Stimulated activated CD4-positive, alpha-beta T cell treated with anti-CD3 and anti-CD28 coated beads, Interleukin-1b, Interleukin-23, amount 100 ng/mL, for 48 hours (primary cell): ENCODE results near the gene ROBO1.
"Not testable (repeated sequence)": the region's sequence is repeated elsewhere in the genome, so short reads cannot be mapped to it uniquely, and the experiment has no call there.

Experiments used
- DNase-seq: peaks from one replicate; pipeline ENCODE4 v3.0.0-alpha.2; 2020

ROBO1 gene

DNA sequence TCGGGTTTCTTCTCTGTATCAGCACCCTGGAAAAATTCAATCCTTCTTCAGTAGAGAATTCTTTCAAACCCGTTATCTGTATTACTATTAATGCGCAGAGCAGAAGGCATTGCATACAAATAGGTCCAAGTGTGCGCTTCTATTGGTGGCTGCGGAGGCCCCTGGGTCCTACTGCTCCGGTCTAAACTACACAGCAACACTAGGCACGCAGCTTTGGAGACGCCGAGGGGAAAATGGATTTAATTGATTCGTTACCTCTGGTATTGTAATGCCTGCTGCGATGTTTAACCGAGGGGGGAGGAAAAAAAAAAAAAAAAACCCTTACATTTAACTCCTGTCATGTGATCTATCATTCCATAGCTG, at the start of gene ROBO1:
ROBO1 (minus strand) TSS at position 94 of the 363 bp plus-strand sequence.
- no peak for DNase-seq

DNA sequence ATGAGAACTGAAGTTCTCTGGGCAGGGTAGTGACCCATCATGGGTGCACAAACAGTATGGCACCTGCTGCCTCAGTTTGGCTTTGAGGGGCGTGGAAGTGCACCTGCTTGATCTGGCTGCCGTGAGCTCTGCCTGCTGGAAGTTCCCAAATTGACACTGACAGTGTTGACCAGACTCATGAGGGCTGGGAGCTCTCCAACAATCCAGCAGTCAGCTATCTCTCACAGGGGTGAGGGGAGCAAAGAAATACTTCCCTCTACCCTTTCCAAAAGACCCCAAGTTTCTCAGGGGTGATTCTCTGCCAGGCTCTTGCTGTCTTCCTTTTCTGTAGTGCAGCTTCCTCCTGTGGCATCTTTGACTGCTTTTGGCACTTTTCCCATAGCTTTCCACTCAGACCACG, 49.4 kb upstream of the ROBO1 start:
- DNase-seq = no peak

DNA sequence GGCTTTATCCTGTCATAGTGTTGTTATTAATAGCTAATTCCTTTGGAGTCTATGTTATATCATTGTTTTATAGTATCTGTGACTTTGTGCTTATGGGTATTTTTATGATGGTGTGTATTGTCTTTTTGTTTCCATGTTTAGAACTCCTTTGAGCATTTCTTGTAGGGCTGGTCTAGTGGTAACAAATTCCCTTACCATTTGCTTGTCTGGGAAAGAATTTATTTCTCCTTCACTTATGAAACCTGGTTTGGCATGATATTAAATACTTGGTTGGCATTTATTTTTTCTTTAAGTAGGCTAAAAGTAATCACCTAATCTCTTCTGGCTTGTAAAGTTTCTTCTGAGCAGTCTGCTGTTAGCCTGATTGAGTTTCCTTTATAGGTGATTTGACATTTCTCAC, 47.7 kb upstream of the ROBO1 start:
- no peak for DNase-seq

DNA sequence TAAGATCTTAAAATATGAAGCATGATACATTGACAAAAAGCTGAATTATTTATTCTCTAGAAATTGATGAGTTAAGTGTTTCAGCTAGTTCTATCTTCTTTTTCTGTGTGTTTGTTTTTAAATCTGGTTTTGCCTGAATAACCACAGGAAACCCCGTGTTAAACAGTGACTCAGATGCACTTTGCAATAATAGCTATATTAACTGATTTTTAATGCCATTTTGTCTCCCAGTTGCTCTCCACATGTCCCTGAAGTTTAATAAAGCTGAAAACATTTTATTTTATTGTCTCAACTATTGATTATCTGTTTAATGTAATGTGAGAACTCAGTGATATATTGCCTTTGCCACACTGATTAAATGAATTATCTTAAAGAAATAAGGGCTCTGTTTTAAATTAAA, 42.8 kb upstream of the ROBO1 start:
- DNase-seq = no peak

DNA sequence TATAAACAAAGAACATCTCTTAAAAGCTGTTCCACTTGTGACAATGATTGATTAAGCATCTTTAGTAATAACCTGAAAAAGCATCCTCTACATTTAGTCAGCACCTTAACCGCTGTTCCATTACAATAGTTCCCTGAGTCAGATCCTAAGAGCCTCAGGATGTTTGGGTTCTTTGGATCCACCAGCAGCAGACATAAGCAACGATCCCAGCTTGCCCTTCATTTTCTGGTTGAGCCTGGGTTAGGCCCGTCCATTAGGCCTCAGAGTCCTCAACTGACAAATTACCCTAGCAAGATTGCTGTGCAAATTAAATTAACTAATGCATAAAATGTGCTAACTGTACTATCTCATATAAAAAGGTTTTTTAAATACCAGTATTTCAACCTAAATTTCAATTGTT, 42.3 kb upstream of the ROBO1 start:
- no peak for DNase-seq

DNA sequence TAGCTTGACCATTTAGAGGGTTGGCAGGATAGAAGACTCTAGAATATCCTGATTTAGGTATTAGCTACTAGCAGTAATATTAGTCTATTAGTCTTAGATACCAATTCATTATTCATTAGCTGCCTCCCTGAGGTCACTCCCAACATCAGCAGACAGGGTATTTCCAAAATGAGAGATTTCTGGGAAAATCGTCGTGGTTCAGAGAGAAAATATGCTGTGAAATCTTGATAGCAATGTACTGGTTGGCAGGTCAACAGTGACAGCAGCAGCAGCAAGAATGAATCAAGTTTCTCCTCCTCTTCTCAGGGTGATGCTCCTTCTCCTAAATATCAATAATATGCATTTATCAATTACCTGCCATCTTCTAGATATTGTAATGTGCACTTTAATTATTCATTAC, 41.3 kb upstream of the ROBO1 start:
- no peak for DNase-seq

DNA sequence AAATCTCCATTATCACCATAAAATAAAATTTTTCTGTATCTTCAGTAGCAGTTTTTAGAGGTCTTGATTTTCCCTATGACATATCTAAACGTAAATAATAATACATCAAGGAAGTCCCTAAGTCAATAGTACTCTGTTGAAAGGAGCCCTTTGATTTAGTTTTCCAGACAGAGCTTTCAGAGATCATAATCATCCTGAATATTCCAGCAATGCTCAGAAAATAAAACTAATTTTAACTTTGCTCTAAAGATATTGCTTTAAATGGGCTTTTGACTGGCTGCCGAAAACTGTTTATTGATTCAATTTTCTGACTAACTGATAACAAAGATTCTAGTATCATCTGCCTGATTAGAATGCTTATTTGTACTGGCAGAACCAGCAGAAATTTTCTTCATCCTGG, 40.7 kb upstream of the ROBO1 start:
- DNase-seq = no peak

DNA sequence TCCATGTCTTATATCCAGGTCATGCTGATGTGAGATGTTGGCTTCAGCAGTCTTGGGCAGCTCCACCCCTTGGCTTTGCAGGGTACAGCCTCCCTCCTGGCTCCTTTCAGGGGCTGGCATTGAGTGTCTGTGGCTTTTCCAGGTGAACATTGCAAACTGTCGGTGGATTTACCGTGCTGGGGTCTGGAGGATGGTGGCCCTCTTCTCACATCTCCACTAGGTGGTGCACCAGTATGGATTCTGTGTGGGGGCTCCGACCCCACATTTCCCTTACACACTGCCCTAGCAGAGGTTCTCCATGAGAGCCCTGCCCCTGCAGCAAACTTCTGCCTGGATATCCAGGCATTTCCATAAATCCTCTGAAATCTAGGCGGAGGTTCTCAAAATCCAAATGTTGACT, 22.4 kb upstream of the ROBO1 start:
- DNase-seq = not testable (repeated sequence)

DNA sequence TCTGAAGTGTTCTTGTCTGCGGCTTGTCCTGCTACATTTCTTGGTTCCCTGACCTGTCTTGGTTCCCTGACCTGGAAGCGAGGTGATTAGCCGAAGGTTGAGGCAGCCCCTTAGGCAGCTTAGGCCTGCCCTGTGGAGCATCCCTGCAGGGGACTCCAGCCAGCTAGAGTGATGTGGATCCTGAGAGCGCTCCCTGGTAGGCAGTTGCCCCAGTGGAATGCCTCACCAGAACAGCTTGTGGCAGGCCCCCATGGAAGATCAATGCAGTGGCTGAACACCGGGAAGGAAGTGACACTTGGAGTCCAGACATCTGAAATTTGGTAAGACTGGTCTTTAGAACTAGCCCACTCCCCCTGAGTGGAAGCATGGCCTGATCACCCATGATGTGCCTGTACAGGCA, 5.5 kb upstream of the ROBO1 start:
- no peak for DNase-seq

DNA sequence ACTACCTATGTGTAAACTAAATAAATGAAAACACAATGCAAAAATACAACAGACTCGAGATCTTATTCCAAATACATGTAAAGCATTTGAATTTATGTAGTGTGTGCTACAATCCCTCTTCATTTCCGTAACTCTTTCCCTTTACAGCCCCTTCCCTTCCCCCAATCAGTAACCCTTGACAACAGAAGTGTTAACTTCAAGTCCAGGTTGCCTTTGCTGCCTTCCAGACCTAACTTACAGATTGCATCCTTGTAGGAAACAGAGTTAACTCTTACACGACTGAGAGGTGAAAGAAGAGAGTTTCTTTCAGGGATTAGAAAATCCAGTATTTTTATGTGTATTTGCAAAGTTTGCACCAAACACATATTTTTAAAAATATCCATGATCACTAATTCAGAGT, 1.4 kb upstream of the ROBO1 start:
- no peak for DNase-seq

DNA sequence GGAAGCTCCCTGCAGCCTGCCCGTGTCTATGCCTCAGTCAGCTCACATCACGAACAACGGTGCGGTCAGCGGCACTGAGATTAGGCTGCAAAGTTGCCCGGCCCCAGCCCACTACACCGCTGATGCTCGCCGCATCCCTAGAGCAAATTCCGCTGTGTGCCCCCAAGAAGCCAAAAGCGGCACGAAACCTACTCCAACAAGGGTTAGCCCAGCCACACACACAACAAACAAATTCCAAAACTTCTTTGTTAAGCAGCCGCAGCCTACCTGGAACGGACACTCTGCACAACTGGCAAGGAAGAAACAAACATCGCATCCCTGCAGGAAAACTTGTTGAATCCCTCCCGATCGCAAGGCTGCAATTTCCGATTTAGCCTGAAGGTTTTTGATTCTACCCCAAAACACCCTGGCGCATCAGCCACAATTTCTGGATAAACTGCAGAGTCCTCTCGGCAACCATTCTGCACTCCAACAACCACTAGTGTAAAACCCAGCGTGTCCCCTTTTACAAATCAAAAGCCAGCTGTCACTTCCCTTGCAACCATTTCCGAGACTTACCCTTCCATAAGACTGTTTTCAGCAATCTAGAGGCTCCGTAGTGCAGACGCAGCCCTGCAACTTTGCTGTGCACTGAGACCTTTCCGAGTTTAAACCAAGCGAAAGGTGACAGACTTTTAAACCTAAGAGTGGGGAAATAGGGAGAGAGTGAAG, 449 bp downstream of the ROBO1 start:
- no peak for DNase-seq

DNA sequence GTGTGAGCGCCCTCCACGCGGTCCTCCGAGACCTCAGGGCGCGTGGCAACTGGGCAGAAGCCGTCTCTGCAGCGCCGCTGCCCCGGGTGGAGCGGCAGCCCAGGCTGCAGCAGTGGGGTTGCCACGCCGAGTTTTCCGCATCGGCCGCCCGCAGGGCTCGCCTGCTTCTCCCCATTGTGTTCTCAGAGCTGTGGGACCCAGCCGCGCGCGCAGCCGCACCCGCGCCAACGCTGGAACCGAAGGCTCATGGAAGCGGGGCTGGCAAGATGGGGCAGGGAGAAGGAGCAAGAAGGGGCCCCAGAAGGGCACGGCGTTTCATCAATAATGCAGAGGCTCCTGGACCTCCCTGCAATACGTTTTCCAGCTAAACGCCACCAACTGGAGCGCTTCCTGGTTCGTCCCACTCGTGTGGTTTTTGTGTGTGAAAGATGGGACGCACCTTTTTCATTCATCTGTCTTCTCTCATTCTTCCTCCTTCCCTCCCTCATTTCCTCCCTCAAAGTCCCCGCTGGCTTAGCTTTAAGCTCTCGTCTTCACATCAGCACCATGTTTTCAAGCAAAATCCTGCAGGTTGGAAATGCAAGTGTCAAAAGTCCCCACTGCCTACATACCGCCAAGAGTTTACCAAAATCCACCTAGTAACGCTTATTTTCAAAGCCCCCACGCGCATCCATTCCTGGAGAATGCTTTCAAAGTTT, 1.2 kb downstream of the ROBO1 start:
- no peak for DNase-seq

DNA sequence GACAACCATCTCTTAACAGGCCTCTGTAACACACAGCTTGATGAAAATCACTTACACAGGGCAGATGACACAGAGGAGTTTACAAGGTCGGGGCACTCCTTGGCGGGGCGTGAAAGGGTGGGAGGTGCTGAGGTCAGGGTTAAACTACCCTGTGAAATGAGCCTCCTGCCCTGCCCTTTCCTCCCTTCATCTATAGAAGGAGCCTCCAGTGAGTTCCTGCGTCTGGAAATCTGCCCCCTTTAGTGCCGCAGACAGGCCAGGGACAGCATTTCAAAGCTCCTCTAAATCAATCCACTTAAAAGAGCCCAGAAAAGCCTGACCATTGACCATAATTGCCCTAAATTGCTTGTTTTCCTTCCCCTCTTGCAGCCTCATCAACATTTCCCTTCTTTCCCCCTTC, 1.9 kb downstream of the ROBO1 start:
- DNase-seq = no peak

DNA sequence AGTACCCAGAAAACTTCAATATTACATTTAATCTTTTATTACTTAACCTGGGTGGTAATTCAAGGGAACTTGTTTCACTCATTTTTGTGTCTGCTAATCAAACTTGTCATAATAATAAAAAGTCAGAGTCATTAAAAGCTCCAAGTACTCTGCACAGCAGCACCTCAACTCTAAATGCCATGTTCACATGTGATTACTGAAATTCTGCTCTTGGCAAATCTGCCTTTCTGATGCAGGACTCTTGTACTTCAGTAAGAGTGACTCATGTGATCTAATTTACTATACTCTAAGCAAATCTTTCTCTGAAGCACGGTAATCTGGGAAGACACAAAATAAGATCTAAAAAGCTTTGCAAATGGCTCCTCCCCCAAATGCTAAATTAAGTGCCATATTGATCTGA, 6.4 kb downstream of the ROBO1 start:
- DNase-seq = no peak

DNA sequence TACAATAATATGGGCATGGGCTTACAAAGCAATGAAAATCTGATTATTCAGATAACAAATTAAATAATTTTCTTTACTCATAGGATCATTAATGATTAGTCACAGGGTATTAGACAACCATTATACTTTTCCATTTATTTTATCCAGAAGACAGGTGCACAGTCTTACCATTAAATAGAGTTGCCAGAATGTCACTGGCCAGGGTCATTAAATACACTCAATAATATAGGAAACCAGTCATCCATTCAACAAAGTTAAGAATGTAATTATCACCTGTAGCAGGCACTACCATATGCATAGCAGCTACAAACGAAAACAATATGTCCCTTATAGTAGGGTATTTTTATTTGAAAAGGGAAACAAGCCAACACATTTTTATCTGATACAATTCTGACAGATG, 16.1 kb downstream of the ROBO1 start:
- DNase-seq = no peak

DNA sequence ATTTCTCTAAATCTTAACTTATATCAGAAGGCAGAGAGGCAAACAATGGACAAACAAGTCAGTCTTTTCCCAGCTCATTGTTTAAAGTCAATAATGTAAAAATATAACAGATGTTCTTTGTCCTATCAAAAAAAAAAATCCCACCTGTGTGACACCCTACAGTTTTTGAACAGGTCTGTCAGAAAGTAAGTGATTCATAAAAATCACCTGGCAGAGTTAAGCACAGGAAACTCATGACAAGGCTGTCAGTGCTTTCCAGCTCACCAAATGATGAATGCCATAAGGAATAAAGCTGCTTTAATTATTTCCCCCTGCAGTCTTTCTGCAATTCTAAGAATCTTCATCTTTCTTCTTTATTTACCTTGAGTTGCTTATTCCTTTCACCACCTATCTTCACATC, 30.3 kb downstream of the ROBO1 start:
- no peak for DNase-seq

DNA sequence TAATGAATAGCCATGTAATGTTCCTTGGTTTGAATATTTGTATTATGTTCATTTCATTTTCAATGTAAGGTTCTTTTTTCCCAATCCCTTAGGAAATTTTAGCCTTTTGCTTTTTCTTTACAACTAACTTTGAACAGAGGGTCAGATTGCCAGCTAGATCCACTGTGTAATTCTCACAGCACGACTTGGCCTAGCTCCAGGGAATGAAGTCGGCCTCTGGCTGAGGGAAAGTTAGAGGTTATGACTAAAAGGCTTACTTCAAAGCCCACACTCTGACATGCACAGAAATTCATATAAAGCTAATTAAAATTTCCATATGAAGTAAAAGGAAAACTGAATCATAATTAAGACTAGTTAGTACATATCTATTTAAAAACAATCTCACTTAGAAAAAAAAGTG, 38.7 kb downstream of the ROBO1 start:
- no peak for DNase-seq

DNA sequence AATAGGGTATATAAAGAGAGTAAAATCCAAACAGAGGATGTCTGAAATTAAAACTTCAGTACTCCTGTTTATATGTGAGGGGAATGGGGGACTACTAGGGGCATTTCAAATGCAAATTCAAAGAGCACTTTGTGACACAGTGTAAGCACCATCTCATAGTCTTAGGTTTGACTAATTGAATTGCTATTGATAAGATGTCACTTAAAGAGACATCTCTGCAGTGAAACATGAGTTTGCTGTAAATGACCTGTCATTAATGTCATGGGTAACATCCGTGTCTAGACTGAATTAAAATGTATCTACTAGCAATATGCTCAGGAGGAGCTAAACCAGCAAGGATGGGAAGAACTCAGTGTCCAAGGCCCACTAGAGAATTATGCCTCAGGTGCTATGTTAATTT, 41.0 kb downstream of the ROBO1 start:
- no peak for DNase-seq

DNA sequence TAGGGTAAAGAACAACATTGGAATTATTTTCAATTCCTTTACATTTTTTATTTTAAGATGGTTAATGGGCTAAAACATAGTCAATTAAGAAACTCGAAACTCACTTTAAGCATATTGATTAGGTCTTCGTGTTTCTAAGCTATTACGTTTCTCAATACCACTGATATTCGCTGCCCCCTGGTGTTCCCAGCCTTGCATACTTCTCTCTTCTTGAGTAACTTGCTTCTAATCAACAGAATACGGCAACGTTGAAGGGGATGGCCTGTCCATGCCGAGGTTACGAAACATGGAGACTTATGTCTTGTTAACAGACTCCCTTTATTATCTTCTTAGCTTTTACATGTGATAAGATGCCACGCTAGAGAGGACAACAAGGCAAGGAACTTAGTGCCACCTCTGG, 43.6 kb downstream of the ROBO1 start:
- no peak for DNase-seq

DNA sequence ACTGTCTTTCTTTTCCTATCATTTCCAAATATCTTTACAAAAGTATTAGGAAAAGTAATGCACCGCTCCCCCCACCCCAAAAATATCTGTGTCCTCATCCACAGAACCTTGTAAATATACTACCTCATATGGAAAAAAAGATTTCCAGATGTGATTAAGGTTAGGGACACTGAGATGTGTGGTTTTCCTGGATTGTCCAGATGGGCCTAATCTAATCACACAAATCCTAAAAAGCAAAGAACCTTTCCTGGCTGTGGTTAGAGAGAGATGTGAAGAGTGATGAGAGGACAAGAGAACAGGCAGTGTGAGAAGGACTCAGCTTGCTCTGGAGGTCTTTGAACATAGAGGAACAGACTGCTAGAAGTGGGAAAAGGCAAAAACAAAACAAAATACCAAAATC, 77.7 kb downstream of the ROBO1 start:
- no peak for DNase-seq

DNA sequence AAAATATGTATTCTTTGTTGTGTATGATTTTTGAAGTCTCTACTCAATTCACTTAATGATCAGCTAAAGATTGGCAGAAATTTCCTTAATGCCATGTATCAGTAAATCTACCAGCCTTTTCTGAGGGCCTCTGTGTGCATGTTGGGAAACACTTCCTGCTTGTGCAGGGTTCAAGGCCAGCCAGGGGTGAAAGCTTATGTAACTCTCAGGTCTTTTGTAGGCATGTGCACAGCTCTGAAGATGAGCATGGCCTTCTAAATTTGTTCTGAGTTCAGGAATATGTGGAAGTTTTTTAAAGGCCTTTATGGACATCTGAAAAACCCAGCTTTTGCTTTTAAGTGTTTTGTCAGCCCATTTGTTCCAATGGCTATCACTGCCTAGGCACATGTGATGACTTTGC, 82.7 kb downstream of the ROBO1 start:
- DNase-seq = no peak

DNA sequence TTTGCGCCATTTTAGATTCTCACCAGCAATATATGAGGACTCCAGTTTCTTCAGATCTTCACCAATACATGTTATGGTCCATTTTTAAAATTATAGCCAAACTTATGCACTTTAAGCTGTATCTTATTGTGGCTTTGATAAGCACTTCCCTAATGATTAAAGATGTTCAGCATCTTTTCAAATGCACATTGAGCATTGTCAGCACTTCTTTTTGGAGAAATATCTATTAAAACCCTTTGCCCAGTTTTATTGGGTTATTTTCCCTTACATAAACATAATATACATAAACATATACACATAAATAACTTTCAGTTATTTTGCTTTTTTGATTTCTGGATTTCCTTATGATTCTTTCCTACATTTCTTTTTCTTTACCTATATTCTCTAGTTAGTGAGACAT, 83.8 kb downstream of the ROBO1 start:
- no peak for DNase-seq

DNA sequence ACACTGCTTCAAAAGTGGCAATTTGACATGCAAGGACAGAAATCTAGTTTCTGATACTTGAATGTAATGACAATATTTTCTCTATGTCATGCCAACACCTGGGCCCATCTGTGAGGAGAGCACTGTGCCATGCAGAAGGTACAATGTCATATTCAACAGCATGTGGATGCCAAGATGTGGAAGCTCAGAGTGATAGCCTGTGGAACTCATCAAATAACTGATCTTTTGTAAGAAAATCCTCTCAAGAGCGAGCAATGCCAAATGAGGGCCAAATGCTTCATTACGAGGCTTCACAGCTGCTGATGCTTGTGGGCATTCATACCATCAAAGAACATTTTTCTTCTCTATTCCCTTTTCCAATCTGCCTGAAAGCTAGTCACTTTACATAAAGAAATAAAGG, 95.1 kb downstream of the ROBO1 start:
- DNase-seq = no peak

DNA sequence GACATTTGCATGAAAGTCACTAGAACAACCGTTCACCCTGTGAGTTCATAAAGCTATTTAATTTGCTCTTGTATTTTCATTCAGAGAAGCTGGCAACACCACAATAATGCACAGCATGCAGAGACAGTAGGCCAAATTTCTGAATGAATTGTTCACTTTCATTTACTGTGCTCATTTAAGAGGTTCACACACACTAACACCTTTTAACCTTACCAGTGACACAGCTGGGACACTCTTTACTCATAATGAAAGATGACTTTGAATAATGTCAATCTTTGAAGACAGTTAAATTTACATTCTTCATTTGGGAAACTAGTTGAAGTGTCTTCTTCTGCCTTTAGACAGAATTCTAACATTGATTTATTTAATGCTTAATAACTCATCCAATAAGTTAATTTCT, 95.7 kb downstream of the ROBO1 start:
- DNase-seq = no peak

DNA sequence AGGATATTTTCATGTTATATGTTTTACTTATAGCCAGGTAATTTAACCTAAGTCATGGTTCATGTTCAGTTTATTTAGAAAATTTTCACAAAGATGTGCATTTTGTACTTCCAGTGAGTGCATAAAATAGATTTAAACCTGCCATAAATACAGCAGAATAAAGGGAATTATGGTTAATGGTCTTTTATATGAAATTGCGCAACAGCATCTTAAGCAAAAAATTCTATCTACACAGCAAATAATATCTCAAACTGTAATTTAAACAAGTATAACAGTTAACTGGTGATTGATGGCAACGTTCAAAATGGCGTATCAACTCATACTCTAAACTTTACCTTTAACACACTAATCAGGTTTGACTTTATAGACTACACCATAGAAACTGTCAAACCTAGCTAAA, 97.6 kb downstream of the ROBO1 start:
- DNase-seq = no peak
